Measurements from ENCODE around the gene RASGRP3. TPM values are rescaled to one million over a fixed set of nuclear protein-coding genes. Genes with fewer than 3 reads are reported as not detected.

Gene RASGRP3
- total and polyA plus RNA-seq, 9 of the 15 experiments (the other 6 are each of a cell fraction or from before 2014, with no cell fraction given), result 0.18 to 1.7 (median 1.2) TPM

DNA sequence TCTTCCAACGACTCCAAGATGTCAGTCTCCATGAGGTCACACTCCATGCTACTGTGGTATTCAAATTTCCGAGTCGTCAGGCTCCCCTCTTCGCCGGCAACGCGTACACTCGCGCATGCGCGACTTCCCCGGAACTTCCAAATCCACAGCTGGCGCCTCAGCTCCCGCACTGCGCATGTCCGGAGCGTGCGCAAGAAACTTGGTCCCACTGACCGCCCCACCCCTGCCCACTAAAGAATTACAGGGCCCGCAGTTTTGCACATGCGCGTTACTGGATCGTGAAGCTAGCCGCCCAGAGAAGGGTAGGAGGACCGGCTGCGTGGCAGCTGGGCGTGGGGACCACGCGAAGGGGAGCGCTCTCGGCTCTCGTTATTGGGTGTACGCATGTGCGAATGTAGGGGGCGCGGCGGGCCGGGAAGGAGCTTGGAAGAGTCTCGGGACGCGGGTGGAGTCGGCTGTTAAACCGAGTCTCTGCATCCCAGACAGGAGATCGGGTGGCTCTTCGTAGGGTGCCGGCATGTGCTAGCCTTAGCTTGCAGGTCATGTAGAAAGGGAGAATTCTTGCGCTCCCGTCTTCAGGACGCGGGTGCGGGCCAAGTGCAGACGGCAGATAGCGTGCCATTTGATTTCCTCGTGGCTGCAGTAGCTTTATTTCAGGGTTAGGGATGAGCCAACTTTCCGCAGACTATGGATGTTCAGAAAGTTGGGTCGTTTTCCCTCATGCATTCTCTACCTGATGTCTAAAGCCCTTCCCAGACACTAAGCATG is 122.9 kb downstream of the RASGRP3 start, which contains the start of gene FAM98A (continued):
- TF ChIP-seq ZNF124 (CRISPR knock-in tag; IDR thresholded peaks at IDR 0.05), result no peak
- TF ChIP-seq, protein P1, sequence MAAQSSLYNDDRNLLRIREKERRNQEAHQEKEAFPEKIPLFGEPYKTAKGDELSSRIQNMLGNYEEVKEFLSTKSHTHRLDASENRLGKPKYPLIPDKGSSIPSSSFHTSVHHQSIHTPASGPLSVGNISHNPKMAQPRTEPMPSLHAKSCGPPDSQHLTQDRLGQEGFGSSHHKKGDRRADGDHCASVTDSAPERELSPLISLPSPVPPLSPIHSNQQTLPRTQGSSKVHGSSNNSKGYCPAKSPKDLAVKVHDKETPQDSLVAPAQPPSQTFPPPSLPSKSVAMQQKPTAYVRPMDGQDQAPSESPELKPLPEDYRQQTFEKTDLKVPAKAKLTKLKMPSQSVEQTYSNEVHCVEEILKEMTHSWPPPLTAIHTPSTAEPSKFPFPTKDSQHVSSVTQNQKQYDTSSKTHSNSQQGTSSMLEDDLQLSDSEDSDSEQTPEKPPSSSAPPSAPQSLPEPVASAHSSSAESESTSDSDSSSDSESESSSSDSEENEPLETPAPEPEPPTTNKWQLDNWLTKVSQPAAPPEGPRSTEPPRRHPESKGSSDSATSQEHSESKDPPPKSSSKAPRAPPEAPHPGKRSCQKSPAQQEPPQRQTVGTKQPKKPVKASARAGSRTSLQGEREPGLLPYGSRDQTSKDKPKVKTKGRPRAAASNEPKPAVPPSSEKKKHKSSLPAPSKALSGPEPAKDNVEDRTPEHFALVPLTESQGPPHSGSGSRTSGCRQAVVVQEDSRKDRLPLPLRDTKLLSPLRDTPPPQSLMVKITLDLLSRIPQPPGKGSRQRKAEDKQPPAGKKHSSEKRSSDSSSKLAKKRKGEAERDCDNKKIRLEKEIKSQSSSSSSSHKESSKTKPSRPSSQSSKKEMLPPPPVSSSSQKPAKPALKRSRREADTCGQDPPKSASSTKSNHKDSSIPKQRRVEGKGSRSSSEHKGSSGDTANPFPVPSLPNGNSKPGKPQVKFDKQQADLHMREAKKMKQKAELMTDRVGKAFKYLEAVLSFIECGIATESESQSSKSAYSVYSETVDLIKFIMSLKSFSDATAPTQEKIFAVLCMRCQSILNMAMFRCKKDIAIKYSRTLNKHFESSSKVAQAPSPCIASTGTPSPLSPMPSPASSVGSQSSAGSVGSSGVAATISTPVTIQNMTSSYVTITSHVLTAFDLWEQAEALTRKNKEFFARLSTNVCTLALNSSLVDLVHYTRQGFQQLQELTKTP (IDR thresholded peaks at IDR 0.05; ENCODE audit: low read depth in 1 of 2, partially characterized antibody in 2 of 2), result peak in 1 of 2 experiments; percentile 38
- no peak for TF ChIP-seq CBX5 (IDR thresholded peaks at IDR 0.05; ENCODE audit: borderline replicate concordance, low read depth)
- TF ChIP-seq SAFB (IDR thresholded peaks at IDR 0.05; ENCODE audit: borderline replicate concordance, low read depth, low read length), result peak; percentile 85; the same call in 1 of the 2 replicates
- TF ChIP-seq KLF16 (IDR thresholded peaks at IDR 0.05), result no peak
- TF ChIP-seq ZFP30 (CRISPR knock-in tag; IDR thresholded peaks at IDR 0.05; ENCODE audit: borderline replicate concordance), result no peak
- TF ChIP-seq, protein P2, sequence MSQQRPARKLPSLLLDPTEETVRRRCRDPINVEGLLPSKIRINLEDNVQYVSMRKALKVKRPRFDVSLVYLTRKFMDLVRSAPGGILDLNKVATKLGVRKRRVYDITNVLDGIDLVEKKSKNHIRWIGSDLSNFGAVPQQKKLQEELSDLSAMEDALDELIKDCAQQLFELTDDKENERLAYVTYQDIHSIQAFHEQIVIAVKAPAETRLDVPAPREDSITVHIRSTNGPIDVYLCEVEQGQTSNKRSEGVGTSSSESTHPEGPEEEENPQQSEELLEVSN (IDR thresholded peaks at IDR 0.05; ENCODE audit: borderline replicate concordance in 1 of 2, extremely low read depth in 1 of 2, insufficient read depth in 1 of 2, insufficient read length in 1 of 2, low read depth in 1 of 2, low read length in 1 of 2, poor library complexity in 1 of 2, severe bottlenecking in 1 of 2), result peak; percentile 78 to 86
- TF ChIP-seq HNRNPLL (IDR thresholded peaks at IDR 0.05; ENCODE audit: low read depth, low read length, poor library complexity, severe bottlenecking), result peak; percentile 77
- TF ChIP-seq SMARCE1 (IDR thresholded peaks at IDR 0.05), result no peak; the same call in 1 of the 2 replicates
- TF ChIP-seq LCOR (CRISPR knock-in tag; IDR thresholded peaks at IDR 0.05), result 0 out of 2 replicates have a peak, but pooled peaks have one; percentile 49
- TF ChIP-seq, protein P3, sequence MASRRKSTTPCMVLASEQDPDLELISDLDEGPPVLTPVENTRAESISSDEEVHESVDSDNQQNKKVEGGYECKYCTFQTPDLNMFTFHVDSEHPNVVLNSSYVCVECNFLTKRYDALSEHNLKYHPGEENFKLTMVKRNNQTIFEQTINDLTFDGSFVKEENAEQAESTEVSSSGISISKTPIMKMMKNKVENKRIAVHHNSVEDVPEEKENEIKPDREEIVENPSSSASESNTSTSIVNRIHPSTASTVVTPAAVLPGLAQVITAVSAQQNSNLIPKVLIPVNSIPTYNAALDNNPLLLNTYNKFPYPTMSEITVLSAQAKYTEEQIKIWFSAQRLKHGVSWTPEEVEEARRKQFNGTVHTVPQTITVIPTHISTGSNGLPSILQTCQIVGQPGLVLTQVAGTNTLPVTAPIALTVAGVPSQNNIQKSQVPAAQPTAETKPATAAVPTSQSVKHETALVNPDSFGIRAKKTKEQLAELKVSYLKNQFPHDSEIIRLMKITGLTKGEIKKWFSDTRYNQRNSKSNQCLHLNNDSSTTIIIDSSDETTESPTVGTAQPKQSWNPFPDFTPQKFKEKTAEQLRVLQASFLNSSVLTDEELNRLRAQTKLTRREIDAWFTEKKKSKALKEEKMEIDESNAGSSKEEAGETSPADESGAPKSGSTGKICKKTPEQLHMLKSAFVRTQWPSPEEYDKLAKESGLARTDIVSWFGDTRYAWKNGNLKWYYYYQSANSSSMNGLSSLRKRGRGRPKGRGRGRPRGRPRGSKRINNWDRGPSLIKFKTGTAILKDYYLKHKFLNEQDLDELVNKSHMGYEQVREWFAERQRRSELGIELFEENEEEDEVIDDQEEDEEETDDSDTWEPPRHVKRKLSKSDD (conservative IDR thresholded peaks at IDR 0.05; ENCODE audit: low read length), result no peak
- TF ChIP-seq ZNF121 (CRISPR knock-in tag; conservative IDR thresholded peaks at IDR 0.05), result no peak
- TF ChIP-seq, protein P4, sequence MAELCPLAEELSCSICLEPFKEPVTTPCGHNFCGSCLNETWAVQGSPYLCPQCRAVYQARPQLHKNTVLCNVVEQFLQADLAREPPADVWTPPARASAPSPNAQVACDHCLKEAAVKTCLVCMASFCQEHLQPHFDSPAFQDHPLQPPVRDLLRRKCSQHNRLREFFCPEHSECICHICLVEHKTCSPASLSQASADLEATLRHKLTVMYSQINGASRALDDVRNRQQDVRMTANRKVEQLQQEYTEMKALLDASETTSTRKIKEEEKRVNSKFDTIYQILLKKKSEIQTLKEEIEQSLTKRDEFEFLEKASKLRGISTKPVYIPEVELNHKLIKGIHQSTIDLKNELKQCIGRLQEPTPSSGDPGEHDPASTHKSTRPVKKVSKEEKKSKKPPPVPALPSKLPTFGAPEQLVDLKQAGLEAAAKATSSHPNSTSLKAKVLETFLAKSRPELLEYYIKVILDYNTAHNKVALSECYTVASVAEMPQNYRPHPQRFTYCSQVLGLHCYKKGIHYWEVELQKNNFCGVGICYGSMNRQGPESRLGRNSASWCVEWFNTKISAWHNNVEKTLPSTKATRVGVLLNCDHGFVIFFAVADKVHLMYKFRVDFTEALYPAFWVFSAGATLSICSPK (IDR thresholded peaks at IDR 0.05; ENCODE audit: borderline replicate concordance), result no peak
- no peak for TF ChIP-seq EHMT2 (IDR thresholded peaks at IDR 0.05)
- TF ChIP-seq, protein P5, sequence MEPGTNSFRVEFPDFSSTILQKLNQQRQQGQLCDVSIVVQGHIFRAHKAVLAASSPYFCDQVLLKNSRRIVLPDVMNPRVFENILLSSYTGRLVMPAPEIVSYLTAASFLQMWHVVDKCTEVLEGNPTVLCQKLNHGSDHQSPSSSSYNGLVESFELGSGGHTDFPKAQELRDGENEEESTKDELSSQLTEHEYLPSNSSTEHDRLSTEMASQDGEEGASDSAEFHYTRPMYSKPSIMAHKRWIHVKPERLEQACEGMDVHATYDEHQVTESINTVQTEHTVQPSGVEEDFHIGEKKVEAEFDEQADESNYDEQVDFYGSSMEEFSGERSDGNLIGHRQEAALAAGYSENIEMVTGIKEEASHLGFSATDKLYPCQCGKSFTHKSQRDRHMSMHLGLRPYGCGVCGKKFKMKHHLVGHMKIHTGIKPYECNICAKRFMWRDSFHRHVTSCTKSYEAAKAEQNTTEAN (CRISPR knock-in tag; IDR thresholded peaks at IDR 0.05), result peak; percentile 87; the same call in 1 of the 2 replicates

Data from K562 (cell line).